ENCODE results near the gene BAIAP2.
"Not testable (repeated sequence)": the region's sequence is repeated elsewhere in the genome, so short reads cannot be mapped to it uniquely, and the experiment has no call there.

The BAIAP2 gene

DNA sequence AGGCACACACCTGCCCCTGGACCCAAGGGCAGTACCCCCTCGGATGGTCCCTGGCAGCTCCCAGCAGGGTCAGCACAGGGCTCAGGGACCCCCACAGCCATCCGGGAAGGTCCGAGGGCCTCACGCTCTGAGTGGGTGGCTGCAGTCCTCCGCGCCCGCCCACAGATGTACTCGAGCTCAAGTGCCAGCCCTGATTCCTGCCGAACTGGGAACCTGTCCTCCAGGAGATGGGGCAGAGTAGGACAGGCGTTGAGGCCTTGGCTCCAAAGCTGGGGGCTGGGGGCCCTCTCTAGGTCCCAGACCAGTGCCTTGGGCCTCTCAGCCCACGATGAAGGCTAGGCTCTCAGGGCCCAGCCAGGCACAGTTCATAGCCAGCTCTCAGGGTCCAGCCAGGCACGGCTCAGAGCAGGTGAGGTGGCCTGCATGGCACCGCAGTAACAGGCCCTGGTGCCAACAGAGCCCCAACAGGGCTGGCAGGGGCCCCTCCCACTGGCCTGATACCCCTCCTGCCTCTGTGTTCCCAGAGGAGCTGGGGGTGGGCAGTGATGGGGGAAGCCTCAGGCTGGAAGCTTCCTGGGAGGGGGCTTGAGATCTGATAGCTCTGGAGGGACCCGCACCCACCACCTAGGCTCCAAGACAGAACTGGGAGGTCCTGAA, 94.9 kb downstream of the BAIAP2 start:
- no peak for DNase-seq

- DNase-seq, result no peak
Observed at GRCh38 chr17:81130385-81131361, 95.7 kb downstream of the BAIAP2 start.

DNA sequence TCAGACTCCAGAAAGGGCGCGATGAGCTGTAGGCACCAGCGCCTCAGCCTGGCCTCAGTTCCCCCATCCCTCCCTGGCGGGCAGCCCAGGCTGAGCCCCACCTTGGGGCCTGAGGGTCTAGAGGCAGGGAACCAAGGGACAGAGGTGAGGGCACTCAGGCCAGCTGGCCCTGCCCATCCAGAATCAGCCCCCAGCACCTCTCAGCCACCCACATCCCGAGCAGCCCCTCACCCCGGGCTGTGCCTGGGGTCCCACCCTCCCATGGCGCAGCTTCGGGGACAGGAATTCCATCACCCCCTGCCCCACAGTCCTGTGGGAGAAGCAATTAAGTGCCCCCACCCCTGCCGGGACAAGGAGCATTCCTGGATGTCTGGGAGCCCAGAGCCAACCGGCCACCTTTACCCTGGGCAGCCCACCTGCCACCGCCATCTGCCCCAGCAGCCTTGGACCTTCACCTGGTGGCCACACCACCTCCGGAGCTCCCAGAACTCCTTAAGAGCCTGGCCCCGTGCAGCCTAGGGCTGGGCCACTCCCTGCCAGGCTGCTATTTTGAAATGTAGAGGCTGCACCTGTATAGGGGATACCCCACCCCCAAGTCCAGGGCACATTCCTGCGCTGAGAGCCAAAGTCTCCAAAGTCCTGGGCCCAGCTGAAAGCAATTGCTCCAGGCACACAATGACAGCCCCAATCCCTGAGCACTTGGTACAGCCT, 96.7 kb downstream of the BAIAP2 start:
- DNase-seq, result no peak

- no peak for DNase-seq
Observed at GRCh38 chr17:81132197-81132540, 97.2 kb downstream of the BAIAP2 start.

DNA sequence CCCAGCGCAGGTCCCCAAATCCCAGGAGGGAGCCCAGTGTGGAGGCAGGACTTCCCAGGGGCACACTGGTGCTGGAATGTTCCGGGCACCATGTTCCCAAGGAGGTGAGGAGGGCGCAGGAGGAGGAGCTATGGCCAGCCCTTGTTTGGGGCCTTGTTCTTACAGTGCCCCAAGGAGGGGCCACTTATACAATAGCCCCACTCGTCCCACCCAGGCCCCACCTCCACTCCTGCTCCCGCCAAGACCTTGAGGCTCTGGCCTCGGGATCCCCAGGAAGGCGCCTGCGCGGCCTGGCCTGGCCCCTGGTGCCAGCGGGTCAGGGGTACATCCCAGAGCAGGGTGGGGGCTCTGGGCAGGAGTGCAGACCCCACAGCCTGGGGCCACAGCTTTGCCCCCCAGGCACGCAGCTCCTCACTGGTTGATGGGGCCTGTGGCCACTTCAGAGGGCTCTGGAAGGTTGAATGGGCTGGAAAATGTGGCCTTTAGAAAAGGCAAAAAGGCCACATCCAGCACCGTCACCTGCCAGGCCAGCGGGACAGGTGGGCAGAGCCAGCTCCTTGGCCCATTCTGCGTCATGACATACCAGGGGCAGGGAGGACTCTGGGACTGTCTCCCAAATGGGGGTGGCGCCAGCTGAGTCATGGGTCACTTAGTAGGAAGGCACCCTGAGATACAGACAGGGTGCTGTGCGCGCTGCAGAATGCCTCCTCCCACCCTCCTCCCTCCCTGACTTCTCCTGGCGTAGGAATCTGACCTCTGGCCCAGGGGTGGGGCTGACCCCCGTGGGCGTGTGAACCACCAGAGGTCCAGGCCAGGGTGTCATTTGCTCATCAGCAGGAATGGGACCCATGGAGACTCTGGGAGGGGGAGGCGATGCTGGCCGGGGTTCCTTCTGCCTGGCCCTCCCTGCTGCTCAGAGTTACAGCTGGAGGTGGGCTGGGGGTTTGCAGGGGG, 98.1 kb downstream of the BAIAP2 start:
- no peak for DNase-seq

- DNase-seq, result no peak
Observed at GRCh38 chr17:81134064-81134781, 99.3 kb downstream of the BAIAP2 start.

DNA sequence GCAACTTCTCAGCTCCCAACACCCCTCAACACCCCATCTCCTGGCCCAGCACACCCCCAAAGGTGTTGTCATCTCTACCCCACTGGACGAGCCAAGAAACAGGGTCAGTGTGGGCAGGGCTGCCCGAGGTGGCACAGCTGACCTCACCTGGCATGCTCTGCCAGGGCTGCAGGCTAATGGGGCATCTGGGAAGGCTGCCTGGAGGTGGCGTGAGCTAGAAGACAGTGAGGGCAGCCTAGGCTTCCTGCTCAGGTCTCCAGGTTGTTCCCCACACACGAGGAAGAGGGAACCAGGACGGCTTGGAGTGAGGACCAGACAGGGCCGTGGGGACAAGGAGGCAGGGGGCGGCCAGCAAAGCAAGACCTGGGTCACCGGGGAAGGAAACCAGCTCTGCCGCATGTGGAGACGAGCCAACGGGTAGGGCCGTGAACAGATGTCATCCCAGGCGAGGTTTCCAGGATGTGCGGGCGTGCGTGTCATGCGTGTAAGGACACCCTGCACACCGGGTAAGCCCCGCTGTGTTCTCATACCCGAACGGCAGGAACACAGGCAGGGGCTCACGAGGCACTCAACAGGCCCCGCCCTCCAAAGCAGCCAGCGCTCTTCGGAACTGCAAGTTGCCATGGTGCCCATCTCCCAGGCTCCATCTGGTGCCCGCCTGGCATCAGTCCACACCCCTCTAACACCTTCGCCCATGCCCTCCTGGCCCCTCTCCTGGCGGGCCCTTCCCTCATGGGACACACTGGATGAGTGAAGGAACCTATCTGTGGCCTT, 100.7 kb downstream of the BAIAP2 start:
- DNase-seq, result peak; percentile 94

DNA sequence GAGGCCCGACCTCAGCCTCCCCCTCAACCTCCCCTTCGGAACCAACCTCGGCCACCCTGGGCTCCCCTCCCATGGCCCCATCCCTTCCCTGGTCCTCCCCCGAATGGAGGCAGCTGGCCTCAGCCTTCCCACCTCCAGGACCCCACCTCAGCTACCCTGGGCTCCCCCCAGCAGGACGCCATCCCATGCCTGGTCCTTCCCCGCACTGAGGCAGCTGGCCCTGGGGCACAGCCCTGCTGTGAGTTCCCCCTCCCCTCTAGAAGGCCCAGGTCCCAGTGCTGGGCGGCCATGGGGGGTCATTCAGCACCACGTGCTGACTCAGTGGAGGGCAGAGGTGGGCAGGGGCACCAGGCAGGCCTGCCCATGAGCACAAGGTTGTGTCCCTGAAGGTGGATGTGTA, 101.4 kb downstream of the BAIAP2 start:
- no peak for DNase-seq

GRCh38 chr17:81137248-81137647, 102.3 kb downstream of the BAIAP2 start:
- DNase-seq, result no peak

GRCh38 chr17:81138083-81138482, 103.1 kb downstream of the BAIAP2 start:
- DNase-seq, result no peak

- DNase-seq, result no peak
Observed at GRCh38 chr17:81138500-81138899, 103.5 kb downstream of the BAIAP2 start.

DNA sequence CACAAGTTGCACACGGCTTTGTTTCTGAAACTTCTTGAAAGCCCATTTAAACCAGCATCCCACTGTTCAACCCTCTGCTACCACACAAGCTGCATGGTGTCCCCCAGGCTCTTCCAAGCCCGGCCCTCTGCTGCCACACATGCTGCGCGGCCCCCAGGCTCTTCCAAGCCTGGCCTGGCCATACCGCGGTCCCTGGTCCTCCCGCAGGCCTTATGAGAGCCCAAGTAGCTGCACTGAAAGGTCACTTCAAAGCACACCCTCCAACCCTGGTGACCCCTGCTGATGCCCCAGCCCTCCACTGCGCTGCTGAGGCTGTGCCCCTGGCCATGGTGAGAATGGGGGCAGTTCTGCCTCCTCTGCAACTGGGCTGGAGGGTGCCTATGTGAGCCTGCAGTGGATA, 104.5 kb downstream of the BAIAP2 start:
- DNase-seq, result no peak

GRCh38 chr17:81140018-81140417, 105.1 kb downstream of the BAIAP2 start:
- DNase-seq, result no peak

DNA sequence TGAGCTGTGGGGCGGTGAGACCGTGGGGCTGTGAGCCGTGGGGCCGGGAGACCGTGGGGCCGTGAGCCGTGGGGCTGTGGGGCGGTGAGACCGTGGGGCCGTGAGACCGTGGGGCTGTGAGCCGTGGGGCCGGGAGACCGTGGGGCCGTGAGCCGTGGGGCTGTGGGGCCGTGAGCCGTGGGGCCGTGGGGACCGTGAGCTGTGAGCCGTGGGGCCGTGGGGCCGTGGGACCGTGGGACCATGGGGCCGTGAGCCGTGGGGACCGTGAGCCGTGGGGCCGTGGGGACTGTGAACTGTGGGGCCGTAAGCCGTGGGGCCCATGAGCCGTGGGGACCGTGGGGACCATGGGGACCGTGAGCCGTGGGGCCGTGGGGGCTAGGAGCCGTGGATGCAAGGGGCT, 105.7 kb downstream of the BAIAP2 start:
- no peak for DNase-seq

GRCh38 chr17:81142301-81143199, 107.6 kb downstream of the BAIAP2 start:
- DNase-seq, result peak; percentile 87

GRCh38 chr17:81143200-81143527, 108.2 kb downstream of the BAIAP2 start:
- DNase-seq, result no peak

GRCh38 chr17:81143717-81144422, 108.9 kb downstream of the BAIAP2 start:
- no peak for DNase-seq

DNA sequence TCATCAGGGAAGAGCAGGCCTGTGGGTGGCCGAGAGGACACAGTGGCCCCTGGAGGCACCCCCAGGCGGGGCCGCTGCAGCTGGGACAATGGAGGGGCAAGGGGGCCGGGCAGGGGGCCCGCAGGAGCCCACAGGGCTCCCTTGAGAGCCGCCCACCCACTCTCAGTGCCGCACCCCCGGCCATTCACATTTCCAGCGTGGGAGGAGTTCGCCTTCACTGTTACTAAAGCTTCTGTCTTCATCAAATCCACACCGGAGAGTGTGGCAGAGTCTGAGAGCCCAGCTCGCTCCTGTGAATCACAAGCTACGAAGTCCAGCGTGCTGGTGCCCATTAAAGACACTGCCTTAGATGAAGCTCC, 109.5 kb downstream of the BAIAP2 start:
- DNase-seq, result no peak

DNA sequence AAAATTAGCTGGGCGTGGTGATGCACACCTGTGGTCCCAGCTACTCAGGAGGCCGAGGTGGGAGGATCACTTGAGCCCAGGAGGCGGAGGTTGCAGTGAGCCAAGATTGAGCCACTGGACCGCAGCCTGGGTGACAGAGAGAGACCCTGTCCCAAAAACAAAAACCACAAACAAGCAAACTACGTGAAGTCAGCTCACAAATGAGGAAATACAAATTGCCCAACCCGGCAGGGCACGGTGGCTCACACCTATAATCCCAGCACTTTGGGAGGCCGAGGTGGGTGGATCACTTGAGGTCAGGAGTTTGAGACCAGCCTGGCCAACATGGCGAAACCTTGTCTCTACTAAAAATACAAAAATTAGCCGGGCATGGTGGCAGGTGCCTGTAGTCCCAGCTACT, 111.3 kb downstream of the BAIAP2 start:
- not testable (repeated sequence) for DNase-seq

Data from NCI-H345 (cell line).